Measurements from ENCODE around the gene ARHGAP42.
A peak's percentile ranks its signal among the peaks of the same experiment; 100 is the strongest.

DNA sequence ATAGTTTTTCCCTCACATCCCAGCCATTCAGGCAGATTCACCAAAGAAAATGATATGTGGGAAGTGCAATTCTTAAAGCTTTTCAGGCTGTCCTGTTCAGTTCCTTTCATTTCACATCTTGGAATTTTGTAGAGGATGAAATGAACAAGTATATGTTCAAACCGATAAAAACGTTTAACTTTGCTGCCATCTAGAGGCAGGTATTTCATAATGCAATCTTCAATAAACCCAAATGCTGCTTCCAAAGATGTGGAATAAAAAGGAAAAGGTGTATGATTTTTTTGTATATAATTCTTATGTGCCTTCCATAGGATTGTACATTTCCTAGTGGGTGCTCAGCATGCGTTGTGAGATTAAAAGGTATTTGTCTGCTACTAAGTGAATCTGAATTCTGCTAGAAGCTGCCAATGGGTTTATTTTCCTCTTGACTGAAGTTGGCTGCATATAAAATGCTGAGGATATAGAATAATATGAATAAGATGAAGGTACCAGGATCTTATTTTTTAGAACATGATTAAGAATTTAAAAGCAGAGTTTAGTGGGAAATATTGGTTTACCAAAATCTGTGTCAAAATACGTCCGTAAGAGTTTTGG, 243.2 kb downstream of the ARHGAP42 start:
- TF ChIP-seq EZH2 (IDR thresholded peaks at IDR 0.05; ENCODE audit: borderline replicate concordance, low read depth, low read length, poor library complexity, severe bottlenecking) = no peak
- TF ChIP-seq, protein P1, sequence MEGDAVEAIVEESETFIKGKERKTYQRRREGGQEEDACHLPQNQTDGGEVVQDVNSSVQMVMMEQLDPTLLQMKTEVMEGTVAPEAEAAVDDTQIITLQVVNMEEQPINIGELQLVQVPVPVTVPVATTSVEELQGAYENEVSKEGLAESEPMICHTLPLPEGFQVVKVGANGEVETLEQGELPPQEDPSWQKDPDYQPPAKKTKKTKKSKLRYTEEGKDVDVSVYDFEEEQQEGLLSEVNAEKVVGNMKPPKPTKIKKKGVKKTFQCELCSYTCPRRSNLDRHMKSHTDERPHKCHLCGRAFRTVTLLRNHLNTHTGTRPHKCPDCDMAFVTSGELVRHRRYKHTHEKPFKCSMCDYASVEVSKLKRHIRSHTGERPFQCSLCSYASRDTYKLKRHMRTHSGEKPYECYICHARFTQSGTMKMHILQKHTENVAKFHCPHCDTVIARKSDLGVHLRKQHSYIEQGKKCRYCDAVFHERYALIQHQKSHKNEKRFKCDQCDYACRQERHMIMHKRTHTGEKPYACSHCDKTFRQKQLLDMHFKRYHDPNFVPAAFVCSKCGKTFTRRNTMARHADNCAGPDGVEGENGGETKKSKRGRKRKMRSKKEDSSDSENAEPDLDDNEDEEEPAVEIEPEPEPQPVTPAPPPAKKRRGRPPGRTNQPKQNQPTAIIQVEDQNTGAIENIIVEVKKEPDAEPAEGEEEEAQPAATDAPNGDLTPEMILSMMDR (conservative IDR thresholded peaks at IDR 0.05; ENCODE audit: low read depth, low read length) = peak; percentile 77

Data from A673 (cell line).